Testis (tissue), 3 donors: Measurements from ENCODE around the gene SLMAP. TPM values are rescaled to one million over a fixed set of nuclear protein-coding genes. Genes with fewer than 3 reads are reported as not detected.

Source experiments
- DNase-seq: peaks from one replicate; pipeline ENCODE4 v3.0.0-alpha.2; 2019
- H3K27ac ChIP-seq, 2 donors: fragments of 200-600 bp; sonication (generic); one replicate each; pipeline ENCODE4 v1.5.1; 2019
- H3K27me3 ChIP-seq: fragments of 200-600 bp; sonication (generic); one replicate; pipeline ENCODE4 v1.5.1; 2019
- H3K36me3 ChIP-seq: fragments of 200-600 bp; sonication (generic); one replicate; pipeline ENCODE4 v1.5.1; 2017; ENCODE audit warnings: low read depth; ENCODE audit errors: missing control alignments
- H3K4me1 ChIP-seq: fragments of 200-600 bp; sonication (generic); one replicate; pipeline ENCODE4 v1.5.1; 2019
- H3K4me3 ChIP-seq, 2 donors: fragments of 200-600 bp; sonication (generic); one replicate each; pipeline ENCODE4 v1.5.1; 2017 to 2019
- H3K9me3 ChIP-seq: fragments of 200-600 bp; sonication (generic); one replicate; pipeline ENCODE4 v1.5.1; 2017
- POLR2A ChIP-seq: fragments of 450-650 bp; IDR thresholded peaks from one replicate; pipeline ENCODE4 v1.6.1; 2017; ENCODE audit warnings: antibody characterized with exemption, mild to moderate bottlenecking, moderate library complexity
- WGBS, 2 donors: methylation state at CpG; one replicate each; pipeline ENCODE4 v1.1.5; 2018; 5-methylcytosine and 5-hydroxymethylcytosine counted together
- intact Hi-C: fragments of 100-400 bp; cut with DNase I; formaldehyde crosslinking; loops from one replicate; pipeline ENCODE4 v1.15.1; 2023; ENCODE audit warnings: low total_unique reads
- polyA plus RNA-seq: library from polyadenylated mRNA; stranded (reverse); fragments of 350-450 nt; fragmentation: Illumina TruSeq; extraction: RNeasy Lipid Tissue Mini Kit (QIAGEN cat#74804); gene quantifications from one replicate; pipeline ENCODE4 v1.2.3, GENCODE V29; 2014; ENCODE audit warnings: low read depth, low replicate concordance; ENCODE audit not compliant: insufficient read depth
- total RNA-seq, 2 donors: library from RNA; depleted of rRNA; stranded (reverse); fragments of >200 nt; gene quantifications; one replicate each; pipeline ENCODE4 v1.2.3, GENCODE V29; 2016
- TF ChIP-seq, protein P1 (sequence below), 3 experiments: fragments of 450-650 bp in 2 of 3; fragments of 200-600 bp in 1 of 3; sonication (generic) in 1 of 3; IDR thresholded peaks; one replicate each; pipeline ENCODE4 v1.5.1; 2016 to 2019; ENCODE audit warnings: antibody characterized with exemption in 3 of 3, mild to moderate bottlenecking in 2 of 3, moderate library complexity in 1 of 3

Gene SLMAP
- total and polyA plus RNA-seq, 3 donors from 2014 or later = 58.8 to 126 (median 120) TPM

DNA sequence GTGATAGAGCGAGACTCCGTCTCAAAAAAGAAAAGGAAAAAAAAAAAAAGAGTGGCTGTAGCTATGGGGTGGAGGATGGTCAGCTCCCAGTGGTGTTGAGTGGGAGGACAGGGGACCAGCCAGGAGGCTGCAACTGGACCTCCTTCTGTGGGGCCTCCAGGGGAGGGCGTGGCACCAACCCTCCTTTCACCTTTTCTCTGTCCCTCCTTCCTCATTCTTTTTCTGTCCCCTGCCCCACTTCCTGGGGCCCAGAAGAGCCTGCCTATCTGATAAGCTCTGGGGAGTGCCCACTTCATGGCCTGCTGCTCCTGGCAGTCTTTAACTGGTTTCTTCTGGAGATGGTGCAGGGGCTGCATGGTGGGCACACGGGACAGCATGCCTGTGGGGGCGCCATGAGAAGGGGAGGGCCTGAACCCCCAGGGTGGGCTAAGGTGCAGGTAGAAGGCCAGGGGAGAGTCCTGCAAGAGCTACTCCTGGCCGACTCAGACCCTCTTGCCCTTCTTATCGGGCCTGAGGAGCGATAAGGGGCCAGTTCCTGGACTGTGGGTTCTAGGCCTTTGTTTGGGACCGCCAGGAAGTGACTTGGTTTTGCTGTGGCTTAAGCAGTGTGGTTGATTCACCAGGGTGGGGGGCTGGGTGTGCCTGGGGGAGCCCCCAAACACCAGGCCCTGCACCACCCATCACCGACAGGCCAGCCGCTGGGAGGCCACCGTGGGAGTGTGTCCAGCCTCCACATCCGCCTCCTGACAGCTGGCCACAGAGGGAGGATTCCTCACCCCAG lies 202.7 kb downstream of the SLMAP start:
- no peak overlapping the region for H3K4me3 ChIP-seq
- no peaks in the 10 kb centered on the region for H3K27me3 ChIP-seq
- TF ChIP-seq, protein P1, sequence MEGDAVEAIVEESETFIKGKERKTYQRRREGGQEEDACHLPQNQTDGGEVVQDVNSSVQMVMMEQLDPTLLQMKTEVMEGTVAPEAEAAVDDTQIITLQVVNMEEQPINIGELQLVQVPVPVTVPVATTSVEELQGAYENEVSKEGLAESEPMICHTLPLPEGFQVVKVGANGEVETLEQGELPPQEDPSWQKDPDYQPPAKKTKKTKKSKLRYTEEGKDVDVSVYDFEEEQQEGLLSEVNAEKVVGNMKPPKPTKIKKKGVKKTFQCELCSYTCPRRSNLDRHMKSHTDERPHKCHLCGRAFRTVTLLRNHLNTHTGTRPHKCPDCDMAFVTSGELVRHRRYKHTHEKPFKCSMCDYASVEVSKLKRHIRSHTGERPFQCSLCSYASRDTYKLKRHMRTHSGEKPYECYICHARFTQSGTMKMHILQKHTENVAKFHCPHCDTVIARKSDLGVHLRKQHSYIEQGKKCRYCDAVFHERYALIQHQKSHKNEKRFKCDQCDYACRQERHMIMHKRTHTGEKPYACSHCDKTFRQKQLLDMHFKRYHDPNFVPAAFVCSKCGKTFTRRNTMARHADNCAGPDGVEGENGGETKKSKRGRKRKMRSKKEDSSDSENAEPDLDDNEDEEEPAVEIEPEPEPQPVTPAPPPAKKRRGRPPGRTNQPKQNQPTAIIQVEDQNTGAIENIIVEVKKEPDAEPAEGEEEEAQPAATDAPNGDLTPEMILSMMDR (IDR thresholded peaks at IDR 0.05) = no peak
- no peak for TF ChIP-seq POLR2A

DNA sequence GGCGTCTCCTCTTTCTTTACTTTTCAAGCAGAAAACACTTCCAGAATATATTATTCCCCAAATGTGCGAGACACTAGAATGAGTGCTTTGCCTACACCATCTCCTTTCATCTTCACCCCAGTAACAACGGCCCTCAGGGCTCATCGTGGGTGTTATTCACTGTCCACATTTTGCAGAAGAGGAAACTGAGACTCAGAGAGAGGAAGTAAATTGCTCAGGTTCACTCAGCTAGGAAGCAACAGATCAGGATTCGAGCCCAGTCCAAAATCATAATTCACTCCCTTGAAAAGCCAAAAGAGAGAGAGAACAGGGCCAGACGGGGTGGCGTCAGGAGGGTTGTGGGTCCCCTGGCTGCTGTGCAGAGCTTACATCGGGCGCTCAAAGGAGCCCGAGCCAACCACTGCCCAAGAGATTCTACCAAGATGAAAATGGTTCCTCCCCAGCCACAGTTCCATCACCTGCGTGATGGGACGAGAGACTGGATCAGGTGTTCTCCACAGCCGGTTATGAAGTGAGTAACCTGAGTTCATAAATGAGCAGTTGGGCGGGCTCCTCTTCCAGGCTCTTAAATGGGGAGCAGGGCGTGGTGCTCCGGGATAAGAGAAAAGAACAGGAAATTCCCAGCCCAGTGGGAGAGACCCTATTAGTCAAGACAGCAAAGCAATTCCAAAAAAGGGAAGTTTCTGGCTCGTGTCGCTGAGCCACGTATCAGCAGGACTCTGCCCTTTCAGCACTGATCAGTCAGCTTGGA lies 203.5 kb downstream of the SLMAP start:
- peak overlapping the region; percentile 24 for H3K27ac ChIP-seq
- peak; percentile 72 for DNase-seq
- intact Hi-C loops = no loop called here
- no peak overlapping the region for H3K4me3 ChIP-seq
- H3K9me3 ChIP-seq = no peaks in the 10 kb centered on the region
- 47 to 56% methylated on average over 19 of the region's 19 CpGs for WGBS, 2 donors
- H3K27me3 ChIP-seq = no peaks in the 10 kb centered on the region
- TF ChIP-seq POLR2A = no peak
- TF ChIP-seq, protein P1 (IDR thresholded peaks at IDR 0.05) = no peak
- H3K36me3 ChIP-seq = no peaks in the 10 kb centered on the region
- peaks cover 17% of the 10 kb centered on the region for H3K4me1 ChIP-seq

More for the DNA sequence above, 202.7 kb downstream of the SLMAP start:
- Histone ChIP-seq H3K4me1 (peaks cover 17% of the 10 kb centered on the region), H3K27ac (peak overlapping the region in 1 of 2 donors; percentile 24), H3K9me3 (no peaks in the 10 kb centered on the region), H3K36me3 (no peaks in the 10 kb centered on the region)
- 66 to 82% methylated on average over 7 to 13 of the region's 13 CpGs for WGBS, 2 donors
- intact Hi-C loops = no loop called here
- no peak for DNase-seq

DNA sequence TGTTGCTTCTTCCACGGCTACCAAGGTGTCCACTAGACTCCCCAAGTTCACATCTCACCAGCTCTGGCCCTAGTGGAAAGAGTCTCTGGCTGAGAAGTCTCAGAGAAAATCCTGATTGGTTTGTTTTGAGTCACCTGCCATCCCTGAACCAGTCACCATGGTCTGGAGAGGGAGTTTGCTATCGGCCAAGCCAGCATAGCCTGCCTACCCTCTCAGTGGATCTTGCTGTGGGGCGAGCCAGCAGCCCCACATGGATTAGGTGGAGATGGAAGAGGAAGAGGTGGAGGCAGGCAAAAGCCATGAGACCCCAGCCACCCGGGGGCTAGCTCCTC lies 204.0 kb downstream of the SLMAP start:
- intact Hi-C loops = no loop called here
- Histone ChIP-seq H3K27me3 (no peaks in the 10 kb centered on the region), H3K4me3 (no peak overlapping the region), H3K9me3 (no peaks in the 10 kb centered on the region), H3K27ac (no peak overlapping the region), H3K36me3 (no peaks in the 10 kb centered on the region), H3K4me1 (peaks cover 17% of the 10 kb centered on the region)
- WGBS, 2 donors = 71 to 80% methylated on average over 4 of the region's 4 CpGs
- DNase-seq = no peak
- no peak for TF ChIP-seq POLR2A
- TF ChIP-seq, protein P1 (IDR thresholded peaks at IDR 0.05) = no peak

DNA sequence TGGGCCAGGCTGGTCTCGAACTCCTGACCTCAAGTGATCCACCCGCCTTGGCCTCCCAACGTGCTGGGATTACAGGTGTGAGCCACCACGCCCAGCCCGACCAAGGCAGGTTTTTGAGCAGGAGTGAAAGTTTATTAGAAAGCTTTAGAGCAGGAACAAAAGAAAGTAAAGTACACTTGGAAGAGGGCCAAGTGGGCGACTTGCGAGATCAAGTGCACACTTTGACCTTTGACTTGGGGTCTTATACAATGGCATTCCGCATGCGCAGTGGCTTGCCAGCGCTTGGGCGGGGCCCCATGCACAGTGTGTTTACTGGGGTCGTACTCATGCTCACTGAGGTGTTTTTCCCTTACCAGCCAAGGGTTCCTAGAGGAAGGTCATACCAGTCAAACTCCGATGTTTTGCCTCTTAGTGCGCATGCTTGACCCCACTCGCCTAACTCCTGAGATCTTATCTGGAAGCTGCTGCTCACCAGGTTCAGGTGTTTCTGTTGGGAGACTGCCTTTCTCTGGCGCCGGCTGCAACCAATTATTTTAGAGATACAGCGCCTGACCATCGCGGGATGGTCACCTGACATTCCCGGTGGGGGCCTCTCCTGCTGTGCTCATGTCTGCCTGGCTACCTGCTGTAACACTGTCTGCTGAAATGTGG lies 205.2 kb downstream of the SLMAP start:
- 82 to 85% methylated on average over 21 of the region's 21 CpGs for WGBS, 2 donors
- Histone ChIP-seq H3K9me3 (no peaks in the 10 kb centered on the region), H3K36me3 (no peaks in the 10 kb centered on the region), H3K27me3 (no peaks in the 10 kb centered on the region), H3K4me1 (peaks cover 17% of the 10 kb centered on the region), H3K27ac (no peak overlapping the region), H3K4me3 (no peak overlapping the region)
- no peak for DNase-seq
- no peak for TF ChIP-seq POLR2A
- TF ChIP-seq, protein P1 (IDR thresholded peaks at IDR 0.05) = no peak
- intact Hi-C loops = no loop called here
